Measurements from ENCODE around the gene YBX3.

The YBX3 gene

GRCh38 chr12:10669533-10669932 lies 53.6 kb downstream of the YBX3 start:
- DNase-seq (ENCODE audit: low read depth) = no peak

- DNase-seq (ENCODE audit: low read depth) = no peak
These were observed 54.6 kb downstream of the YBX3 start for GRCh38 chr12:10668526-10668925.

- no peak for DNase-seq (ENCODE audit: low read depth)
These were observed 55.5 kb downstream of the YBX3 start for GRCh38 chr12:10667581-10667980.

- DNase-seq (ENCODE audit: low read depth) = no peak
These were observed 58.6 kb downstream of the YBX3 start for GRCh38 chr12:10664499-10664898.

- no peak for DNase-seq (ENCODE audit: low read depth)
These were observed 59.3 kb downstream of the YBX3 start for GRCh38 chr12:10663869-10664268.

- peak; percentile 22 for DNase-seq (ENCODE audit: low read depth)
These were observed 61.8 kb downstream of the YBX3 start for GRCh38 chr12:10661338-10661737.

GRCh38 chr12:10654003-10654402 lies 69.1 kb downstream of the YBX3 start:
- no peak for DNase-seq (ENCODE audit: low read depth)

DNA sequence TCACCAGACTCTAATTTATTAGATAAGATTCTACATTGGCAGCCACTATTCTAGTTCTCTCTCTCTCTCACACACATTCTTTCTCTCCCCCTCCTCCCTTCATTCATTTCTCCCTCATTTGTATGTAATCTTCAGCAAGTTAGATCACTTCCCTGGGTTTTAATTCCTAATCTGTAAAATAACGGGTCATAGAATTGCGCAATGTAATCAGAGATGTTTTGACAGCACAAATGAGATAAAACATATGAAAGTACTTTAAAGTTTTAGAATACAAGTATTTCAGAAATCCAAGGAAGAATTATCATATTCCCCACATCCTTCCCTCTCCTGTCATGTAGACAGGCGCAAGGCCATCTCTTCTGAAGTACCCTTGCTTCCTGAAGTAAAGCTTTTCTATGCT lies 70.9 kb downstream of the YBX3 start:
- no peak for DNase-seq (ENCODE audit: low read depth)

Measured in GM04503 (cell line).